Ectodermal cell (in vitro differentiated cells): ENCODE measurements around the gene BAHCC1.

Experiments
- H3K27ac ChIP-seq: 2 replicates; pipeline ENCODE4 v1.7.0; 2013; ENCODE audit warnings: mild to moderate bottlenecking, low read depth, low read length; ENCODE audit not compliant: insufficient read depth, poor library complexity, severe bottlenecking
- H3K27me3 ChIP-seq: 2 replicates; pipeline ENCODE4 v1.7.0; 2013; ENCODE audit warnings: mild to moderate bottlenecking, low read length; ENCODE audit not compliant: insufficient read depth, control insufficient read depth, poor library complexity, severe bottlenecking
- H3K36me3 ChIP-seq: one replicate; pipeline ENCODE4 v1.7.0; 2013; ENCODE audit warnings: low read length; ENCODE audit not compliant: control insufficient read depth, insufficient read depth
- H3K4me1 ChIP-seq: one replicate; pipeline ENCODE4 v1.7.0; 2013; ENCODE audit warnings: low read length; ENCODE audit not compliant: control insufficient read depth, insufficient read depth
- H3K4me3 ChIP-seq: 2 replicates; pipeline ENCODE4 v1.7.0; 2013; ENCODE audit warnings: low read depth, low read length, control low read depth; ENCODE audit not compliant: insufficient read depth
- H3K9me3 ChIP-seq: 2 replicates; pipeline ENCODE4 v1.7.0; 2013; ENCODE audit warnings: mild to moderate bottlenecking, low read length, moderate library complexity; ENCODE audit not compliant: control insufficient read depth
- WGBS, 2 experiments: methylation state at CpG; one replicate each; pipeline ENCODE4 v1.1.7; 2013; ENCODE audit warnings: missing lambda C conversion rate in 2 of 2; 5-methylcytosine and 5-hydroxymethylcytosine counted together

The BAHCC1 gene

GRCh38 chr17:81392909-81393654, 2.2 kb upstream of the BAHCC1 start:
- peak overlapping the region; percentile 76 for H3K27ac ChIP-seq
- H3K36me3 ChIP-seq = peaks cover 4% of the 10 kb centered on the region
- 0 to 1% methylated on average over 93 of the region's 93 CpGs for WGBS, 2 experiments
- no peaks in the 10 kb centered on the region for H3K9me3 ChIP-seq
- peak overlapping the region; percentile 80 for H3K4me3 ChIP-seq
- H3K27me3 ChIP-seq = peaks cover 45% of the 10 kb centered on the region
- peaks cover 56% of the 10 kb centered on the region for H3K4me1 ChIP-seq

GRCh38 chr17:81393684-81394376, 1.4 kb upstream of the BAHCC1 start:
- peak overlapping the region; percentile 76 for H3K27ac ChIP-seq
- H3K9me3 ChIP-seq = no peaks in the 10 kb centered on the region
- H3K4me3 ChIP-seq = peak overlapping the region; percentile 80
- H3K4me1 ChIP-seq = peaks cover 49% of the 10 kb centered on the region
- H3K27me3 ChIP-seq = peaks cover 45% of the 10 kb centered on the region
- WGBS, 2 experiments = 0% methylated on average over 63 of the region's 63 CpGs
- H3K36me3 ChIP-seq = peaks cover 4% of the 10 kb centered on the region

- H3K4me3 ChIP-seq = peak overlapping the region; percentile 33
- no peaks in the 10 kb centered on the region for H3K9me3 ChIP-seq
- 10 to 14% methylated on average over 15 to 16 of the region's 16 CpGs for WGBS, 2 experiments
- H3K27ac ChIP-seq = peak overlapping the region; percentile 10
- peaks cover 45% of the 10 kb centered on the region for H3K27me3 ChIP-seq
- peaks cover 4% of the 10 kb centered on the region for H3K36me3 ChIP-seq
- H3K4me1 ChIP-seq = peaks cover 43% of the 10 kb centered on the region
Measured at GRCh38 chr17:81394377-81394920, 808 bp upstream of the BAHCC1 start.

GRCh38 chr17:81395600-81396277, 482 bp downstream of the BAHCC1 start:
- Histone ChIP-seq H3K36me3 (peaks cover 4% of the 10 kb centered on the region), H3K27me3 (peaks cover 41% of the 10 kb centered on the region), H3K9me3 (no peaks in the 10 kb centered on the region), H3K4me3 (peak overlapping the region; percentile 86), H3K4me1 (peaks cover 31% of the 10 kb centered on the region), H3K27ac (peak overlapping the region; percentile 99)
- WGBS, 2 experiments = 1% methylated on average over 42 of the region's 43 CpGs

- H3K27ac ChIP-seq = peak overlapping the region; percentile 99
- peaks cover 42% of the 10 kb centered on the region for H3K27me3 ChIP-seq
- peaks cover 31% of the 10 kb centered on the region for H3K4me1 ChIP-seq
- H3K9me3 ChIP-seq = no peaks in the 10 kb centered on the region
- H3K4me3 ChIP-seq = peak overlapping the region; percentile 86
- H3K36me3 ChIP-seq = peaks cover 2% of the 10 kb centered on the region
- WGBS, 2 experiments = 0 to 1% methylated on average over 54 of the region's 54 CpGs
Measured at GRCh38 chr17:81396278-81396721, 1.0 kb downstream of the BAHCC1 start.

- H3K9me3 ChIP-seq = no peaks in the 10 kb centered on the region
- H3K27ac ChIP-seq = peak overlapping the region; percentile 99
- peaks cover 31% of the 10 kb centered on the region for H3K4me1 ChIP-seq
- H3K36me3 ChIP-seq = no peaks in the 10 kb centered on the region
- WGBS, 2 experiments = 0% methylated on average over 61 of the region's 61 CpGs
- peaks cover 42% of the 10 kb centered on the region for H3K27me3 ChIP-seq
- H3K4me3 ChIP-seq = peak overlapping the region; percentile 86
Measured at GRCh38 chr17:81396722-81397313, 1.6 kb downstream of the BAHCC1 start.

- Histone ChIP-seq H3K36me3 (no peaks in the 10 kb centered on the region), H3K27ac (peak overlapping the region; percentile 99), H3K27me3 (peaks cover 42% of the 10 kb centered on the region), H3K4me1 (peaks cover 31% of the 10 kb centered on the region), H3K9me3 (no peaks in the 10 kb centered on the region), H3K4me3 (peak overlapping the region; percentile 86)
- WGBS, 2 experiments = 1% methylated on average over 47 to 49 of the region's 49 CpGs
Measured at GRCh38 chr17:81397314-81398175, 2.3 kb downstream of the BAHCC1 start.

- Histone ChIP-seq H3K4me1 (peaks cover 38% of the 10 kb centered on the region), H3K9me3 (no peaks in the 10 kb centered on the region), H3K36me3 (no peaks in the 10 kb centered on the region), H3K4me3 (peak overlapping the region; percentile 86), H3K27ac (peak overlapping the region; percentile 99), H3K27me3 (peaks cover 44% of the 10 kb centered on the region)
- 1% methylated on average over 47 to 48 of the region's 48 CpGs for WGBS, 2 experiments
Measured at GRCh38 chr17:81398176-81398831, 3.0 kb downstream of the BAHCC1 start.
